Ishikawa (cell line): ENCODE measurements around the gene NKAP.

Experiments
- CEBPB ChIP-seq: IDR thresholded peaks from 2 replicates; pipeline ENCODE4 v1.6.1; 2012
- CREB1 ChIP-seq: IDR thresholded peaks from 2 replicates; pipeline ENCODE4 v1.6.1; 2012; ENCODE audit warnings: low read depth
- EGR1 ChIP-seq: IDR thresholded peaks from 2 replicates; pipeline ENCODE4 v1.6.1; 2012
- EP300 ChIP-seq: IDR thresholded peaks from 2 replicates; pipeline ENCODE4 v1.6.1; 2012; ENCODE audit warnings: borderline replicate concordance
- FOXM1 ChIP-seq: IDR thresholded peaks from 2 replicates; pipeline ENCODE4 v1.6.1; 2012; ENCODE audit warnings: low read depth, borderline replicate concordance
- NFIC ChIP-seq: IDR thresholded peaks from 2 replicates; pipeline ENCODE4 v1.6.1; 2012
- RAD21 ChIP-seq: IDR thresholded peaks from 2 replicates; pipeline ENCODE4 v1.6.1; 2012; ENCODE audit warnings: low read depth
- TAF1 ChIP-seq: IDR thresholded peaks from 2 replicates; pipeline ENCODE4 v1.6.1; 2012; ENCODE audit warnings: low read depth, mild to moderate bottlenecking
- TCF12 ChIP-seq: IDR thresholded peaks from 2 replicates; pipeline ENCODE4 v1.6.1; 2012; ENCODE audit warnings: low read depth
- TEAD4 ChIP-seq: IDR thresholded peaks from 2 replicates; pipeline ENCODE4 v1.6.1; 2012
- YY1 ChIP-seq: IDR thresholded peaks from 2 replicates; pipeline ENCODE4 v1.6.1; 2012; ENCODE audit warnings: low read depth
- ZBTB7A ChIP-seq: IDR thresholded peaks from 2 replicates; pipeline ENCODE4 v1.6.1; 2012; ENCODE audit warnings: low read depth
- TF ChIP-seq, protein P1 (sequence below): IDR thresholded peaks from 2 replicates; pipeline ENCODE4 v1.6.1; 2012; ENCODE audit warnings: low read depth, mild to moderate bottlenecking
- TF ChIP-seq, protein P2 (sequence below): IDR thresholded peaks from 2 replicates; pipeline ENCODE4 v1.6.1; 2012
- TF ChIP-seq, protein P3 (sequence below): IDR thresholded peaks from 2 replicates; pipeline ENCODE4 v1.6.1; 2012

Gene NKAP

DNA sequence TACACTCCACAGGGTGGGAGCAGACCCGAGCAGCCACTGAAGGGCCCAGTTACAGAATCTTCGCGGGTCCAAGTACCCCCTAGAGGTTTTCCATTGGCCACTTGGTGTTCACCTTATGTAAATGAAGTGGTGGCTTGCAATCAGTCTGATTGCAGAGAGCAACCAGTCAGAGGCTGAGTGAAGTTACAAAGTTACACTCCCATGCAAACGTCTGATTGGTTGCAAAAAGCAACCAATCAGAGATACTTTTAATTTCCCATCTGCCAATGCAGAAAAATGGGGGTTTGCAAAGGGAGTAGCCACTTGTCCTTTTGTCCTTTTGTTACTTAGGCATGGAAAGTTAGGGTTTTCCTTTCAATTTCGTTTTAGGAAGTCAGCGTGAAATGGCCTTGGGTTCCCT lies 27.0 kb upstream of the NKAP start:
- TF ChIP-seq TCF12 (no peak), TEAD4 (no peak), ZBTB7A (no peak), CREB1 (no peak), NFIC (no peak), EP300 (no peak), RAD21 (no peak), YY1 (no peak), CEBPB (no peak)
- TF ChIP-seq, protein P1, sequence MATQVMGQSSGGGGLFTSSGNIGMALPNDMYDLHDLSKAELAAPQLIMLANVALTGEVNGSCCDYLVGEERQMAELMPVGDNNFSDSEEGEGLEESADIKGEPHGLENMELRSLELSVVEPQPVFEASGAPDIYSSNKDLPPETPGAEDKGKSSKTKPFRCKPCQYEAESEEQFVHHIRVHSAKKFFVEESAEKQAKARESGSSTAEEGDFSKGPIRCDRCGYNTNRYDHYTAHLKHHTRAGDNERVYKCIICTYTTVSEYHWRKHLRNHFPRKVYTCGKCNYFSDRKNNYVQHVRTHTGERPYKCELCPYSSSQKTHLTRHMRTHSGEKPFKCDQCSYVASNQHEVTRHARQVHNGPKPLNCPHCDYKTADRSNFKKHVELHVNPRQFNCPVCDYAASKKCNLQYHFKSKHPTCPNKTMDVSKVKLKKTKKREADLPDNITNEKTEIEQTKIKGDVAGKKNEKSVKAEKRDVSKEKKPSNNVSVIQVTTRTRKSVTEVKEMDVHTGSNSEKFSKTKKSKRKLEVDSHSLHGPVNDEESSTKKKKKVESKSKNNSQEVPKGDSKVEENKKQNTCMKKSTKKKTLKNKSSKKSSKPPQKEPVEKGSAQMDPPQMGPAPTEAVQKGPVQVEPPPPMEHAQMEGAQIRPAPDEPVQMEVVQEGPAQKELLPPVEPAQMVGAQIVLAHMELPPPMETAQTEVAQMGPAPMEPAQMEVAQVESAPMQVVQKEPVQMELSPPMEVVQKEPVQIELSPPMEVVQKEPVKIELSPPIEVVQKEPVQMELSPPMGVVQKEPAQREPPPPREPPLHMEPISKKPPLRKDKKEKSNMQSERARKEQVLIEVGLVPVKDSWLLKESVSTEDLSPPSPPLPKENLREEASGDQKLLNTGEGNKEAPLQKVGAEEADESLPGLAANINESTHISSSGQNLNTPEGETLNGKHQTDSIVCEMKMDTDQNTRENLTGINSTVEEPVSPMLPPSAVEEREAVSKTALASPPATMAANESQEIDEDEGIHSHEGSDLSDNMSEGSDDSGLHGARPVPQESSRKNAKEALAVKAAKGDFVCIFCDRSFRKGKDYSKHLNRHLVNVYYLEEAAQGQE, result no peak
- TF ChIP-seq, protein P2, sequence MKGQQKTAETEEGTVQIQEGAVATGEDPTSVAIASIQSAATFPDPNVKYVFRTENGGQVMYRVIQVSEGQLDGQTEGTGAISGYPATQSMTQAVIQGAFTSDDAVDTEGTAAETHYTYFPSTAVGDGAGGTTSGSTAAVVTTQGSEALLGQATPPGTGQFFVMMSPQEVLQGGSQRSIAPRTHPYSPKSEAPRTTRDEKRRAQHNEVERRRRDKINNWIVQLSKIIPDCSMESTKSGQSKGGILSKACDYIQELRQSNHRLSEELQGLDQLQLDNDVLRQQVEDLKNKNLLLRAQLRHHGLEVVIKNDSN, result no peak

DNA sequence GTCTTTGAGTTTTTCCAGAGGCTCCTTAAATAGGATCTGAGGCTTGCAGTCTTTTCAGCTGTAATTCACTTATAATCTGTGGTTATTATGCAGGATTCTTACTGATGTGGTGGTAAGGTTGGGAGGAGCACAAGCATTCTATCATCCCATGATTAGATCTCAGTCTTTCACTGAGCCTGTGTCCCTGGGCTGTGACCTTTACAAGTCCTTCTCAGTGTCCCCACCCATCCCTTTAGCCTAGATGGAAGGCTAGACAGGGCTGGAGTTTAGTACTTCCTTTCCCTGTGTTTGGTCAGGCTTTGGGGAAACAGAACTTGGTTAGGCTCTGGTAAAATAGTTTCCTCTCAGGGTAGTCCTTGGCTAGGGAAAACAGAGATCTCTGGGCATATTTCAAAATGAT lies 17.1 kb upstream of the NKAP start:
- TF ChIP-seq TCF12, result no peak
- no peak for TF ChIP-seq YY1
- no peak for TF ChIP-seq TEAD4
- TF ChIP-seq FOXM1, result no peak
- no peak for TF ChIP-seq CEBPB
- no peak for TF ChIP-seq NFIC
- no peak for TF ChIP-seq EGR1
- TF ChIP-seq, protein P1, result no peak
- TF ChIP-seq ZBTB7A, result no peak
- TF ChIP-seq, protein P2, result no peak
- no peak for TF ChIP-seq TAF1
- TF ChIP-seq EP300, result no peak
- no peak for TF ChIP-seq CREB1
- TF ChIP-seq RAD21, result no peak
- TF ChIP-seq, protein P3, sequence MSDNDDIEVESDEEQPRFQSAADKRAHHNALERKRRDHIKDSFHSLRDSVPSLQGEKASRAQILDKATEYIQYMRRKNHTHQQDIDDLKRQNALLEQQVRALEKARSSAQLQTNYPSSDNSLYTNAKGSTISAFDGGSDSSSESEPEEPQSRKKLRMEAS, result no peak

DNA sequence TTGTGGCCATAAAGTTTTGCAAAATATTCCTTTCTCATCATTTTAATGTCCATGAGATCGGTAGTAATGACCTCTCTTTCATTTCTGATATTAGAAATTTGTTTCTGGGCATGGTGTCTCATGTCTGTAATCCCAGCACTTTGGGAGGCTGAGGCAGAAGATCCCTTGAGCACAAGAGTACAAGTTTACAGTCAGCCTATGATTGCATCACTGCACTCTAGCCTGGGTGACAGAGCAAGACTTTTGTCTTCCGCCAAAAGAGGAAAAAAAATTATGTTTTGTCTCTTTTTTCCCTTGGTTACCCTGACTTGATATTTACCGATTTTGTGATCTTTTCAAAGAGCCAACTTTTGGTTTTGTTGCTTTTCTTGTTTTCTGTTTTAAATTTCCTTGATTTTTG lies 10.8 kb upstream of the NKAP start:
- TF ChIP-seq NFIC, result no peak
- no peak for TF ChIP-seq TCF12
- TF ChIP-seq EGR1, result no peak
- TF ChIP-seq, protein P1, result no peak

DNA sequence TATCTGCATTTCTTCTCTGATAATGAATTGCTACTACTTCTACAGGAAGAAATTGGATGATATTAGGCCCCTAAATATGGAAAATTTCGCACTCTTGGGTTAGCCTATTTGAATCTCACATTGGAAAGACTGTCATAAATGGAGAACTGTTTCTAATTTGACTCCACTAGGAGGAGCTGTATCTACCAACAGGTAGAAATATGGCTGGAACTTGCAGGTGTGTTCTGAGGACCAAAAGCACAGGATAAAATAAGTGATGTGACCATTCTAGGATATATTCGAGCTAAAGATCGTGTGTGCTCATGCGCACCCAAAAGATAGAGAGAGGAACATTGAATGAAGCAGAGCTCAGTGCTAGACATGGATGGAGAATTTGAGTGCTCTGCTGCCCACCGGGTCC lies 4.8 kb upstream of the NKAP start:
- TF ChIP-seq, protein P2, result no peak
- no peak for TF ChIP-seq CREB1
- no peak for TF ChIP-seq NFIC
- no peak for TF ChIP-seq EGR1
- TF ChIP-seq TAF1, result no peak
- no peak for TF ChIP-seq YY1
- no peak for TF ChIP-seq TCF12
- TF ChIP-seq, protein P3, result no peak
- no peak for TF ChIP-seq CEBPB

DNA sequence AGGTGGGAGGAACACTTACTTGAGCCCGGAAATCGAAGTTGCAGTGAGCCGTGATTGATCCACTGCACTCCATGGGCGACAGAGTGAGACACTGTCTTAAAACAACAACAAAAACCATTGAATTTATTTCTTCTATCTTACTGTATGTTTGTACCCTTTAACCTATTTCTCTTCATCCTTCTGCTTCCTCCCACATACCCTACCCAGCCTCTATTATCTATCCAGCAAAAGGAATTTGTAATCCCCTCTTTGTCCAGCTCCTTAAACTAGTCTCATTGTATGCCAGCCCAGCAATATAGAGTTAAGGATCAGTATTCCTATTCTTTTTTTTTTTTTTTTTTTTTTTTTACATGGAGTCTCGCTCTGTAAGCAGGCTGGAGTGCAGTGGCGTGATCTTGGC lies 1.9 kb upstream of the NKAP start:
- TF ChIP-seq TCF12, result no peak
- no peak for TF ChIP-seq EP300
- no peak for TF ChIP-seq NFIC
- no peak for TF ChIP-seq ZBTB7A
- TF ChIP-seq, protein P2, result no peak
- no peak for TF ChIP-seq TEAD4
- no peak for TF ChIP-seq TAF1
- no peak for TF ChIP-seq YY1
- TF ChIP-seq CREB1, result no peak
- TF ChIP-seq, protein P1, result no peak
- no peak for TF ChIP-seq EGR1
- no peak for TF ChIP-seq FOXM1
